HepG2 (cell line): ENCODE results near the gene CHMP1B.

Source experiments
- EZH2 ChIP-seq: conservative IDR thresholded peaks from 2 replicates; pipeline ENCODE4 v1.6.1; 2012; ENCODE audit warnings: mild to moderate bottlenecking, low read depth, low read length, moderate library complexity
- FOXK2 ChIP-seq: fragments of 450-650 bp; IDR thresholded peaks from 2 replicates; pipeline ENCODE4 v1.6.1; 2016
- FOXO1 ChIP-seq: sonication (generic); formaldehyde crosslinking; IDR thresholded peaks from 2 replicates; pipeline ENCODE4 v1.4.0; 2020; ENCODE audit warnings: missing genetic modification reagents
- JUND ChIP-seq: sonication (generic); formaldehyde crosslinking; IDR thresholded peaks from 2 replicates; pipeline ENCODE4 v1.8.0; 2022; ENCODE audit warnings: mild to moderate bottlenecking, missing genetic modification reagents
- NCOR1 ChIP-seq: fragments of 200-600 bp; sonication (generic); IDR thresholded peaks from 2 replicates; pipeline ENCODE4 v1.7.0; 2017; ENCODE audit warnings: antibody characterized with exemption, low read length, borderline replicate concordance
- RFXANK ChIP-seq: IDR thresholded peaks from 2 replicates; pipeline ENCODE4 v1.6.1; 2016
- TF ChIP-seq, protein P1 (sequence below): sonication (generic); formaldehyde crosslinking; IDR thresholded peaks from 2 replicates; pipeline ENCODE4 v1.4.0; 2020; ENCODE audit warnings: low read depth, missing genetic modification reagents
- TF ChIP-seq, protein P2 (sequence below): sonication (generic); formaldehyde crosslinking; IDR thresholded peaks from 2 replicates; pipeline ENCODE4 v1.8.0; 2022; ENCODE audit warnings: missing genetic modification reagents, mild to moderate bottlenecking, borderline replicate concordance
- TF ChIP-seq, protein P3 (sequence below): sonication (generic); formaldehyde crosslinking; conservative IDR thresholded peaks from 2 replicates; pipeline ENCODE4 v1.8.1; 2023; ENCODE audit warnings: missing genetic modification reagents

DNA sequence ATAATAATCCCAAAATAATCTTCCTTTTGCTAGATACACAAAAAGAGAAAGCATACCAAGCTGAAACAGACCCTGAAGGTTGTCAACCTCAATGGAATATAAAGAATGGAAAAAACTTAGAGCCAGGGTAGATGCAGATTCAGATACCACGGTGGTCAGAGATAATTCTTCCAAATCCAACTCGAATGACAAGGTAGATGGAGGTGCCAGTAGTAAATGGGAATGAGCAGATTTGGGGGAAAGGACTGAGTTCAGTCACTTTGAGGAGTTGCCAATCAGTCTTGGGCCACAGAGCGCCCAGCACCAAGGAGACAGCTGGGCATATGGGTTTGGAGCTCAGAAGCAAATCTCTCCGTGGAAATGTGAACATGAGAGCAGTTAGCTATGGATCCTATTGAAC, 3.4 kb upstream of the CHMP1B start:
- TF ChIP-seq EZH2 (no peak), JUND (CRISPR knock-in tag) (no peak), FOXO1 (no peak), NCOR1 (no peak), RFXANK (CRISPR knock-in tag) (no peak), FOXK2 (no peak)
- TF ChIP-seq, protein P1, sequence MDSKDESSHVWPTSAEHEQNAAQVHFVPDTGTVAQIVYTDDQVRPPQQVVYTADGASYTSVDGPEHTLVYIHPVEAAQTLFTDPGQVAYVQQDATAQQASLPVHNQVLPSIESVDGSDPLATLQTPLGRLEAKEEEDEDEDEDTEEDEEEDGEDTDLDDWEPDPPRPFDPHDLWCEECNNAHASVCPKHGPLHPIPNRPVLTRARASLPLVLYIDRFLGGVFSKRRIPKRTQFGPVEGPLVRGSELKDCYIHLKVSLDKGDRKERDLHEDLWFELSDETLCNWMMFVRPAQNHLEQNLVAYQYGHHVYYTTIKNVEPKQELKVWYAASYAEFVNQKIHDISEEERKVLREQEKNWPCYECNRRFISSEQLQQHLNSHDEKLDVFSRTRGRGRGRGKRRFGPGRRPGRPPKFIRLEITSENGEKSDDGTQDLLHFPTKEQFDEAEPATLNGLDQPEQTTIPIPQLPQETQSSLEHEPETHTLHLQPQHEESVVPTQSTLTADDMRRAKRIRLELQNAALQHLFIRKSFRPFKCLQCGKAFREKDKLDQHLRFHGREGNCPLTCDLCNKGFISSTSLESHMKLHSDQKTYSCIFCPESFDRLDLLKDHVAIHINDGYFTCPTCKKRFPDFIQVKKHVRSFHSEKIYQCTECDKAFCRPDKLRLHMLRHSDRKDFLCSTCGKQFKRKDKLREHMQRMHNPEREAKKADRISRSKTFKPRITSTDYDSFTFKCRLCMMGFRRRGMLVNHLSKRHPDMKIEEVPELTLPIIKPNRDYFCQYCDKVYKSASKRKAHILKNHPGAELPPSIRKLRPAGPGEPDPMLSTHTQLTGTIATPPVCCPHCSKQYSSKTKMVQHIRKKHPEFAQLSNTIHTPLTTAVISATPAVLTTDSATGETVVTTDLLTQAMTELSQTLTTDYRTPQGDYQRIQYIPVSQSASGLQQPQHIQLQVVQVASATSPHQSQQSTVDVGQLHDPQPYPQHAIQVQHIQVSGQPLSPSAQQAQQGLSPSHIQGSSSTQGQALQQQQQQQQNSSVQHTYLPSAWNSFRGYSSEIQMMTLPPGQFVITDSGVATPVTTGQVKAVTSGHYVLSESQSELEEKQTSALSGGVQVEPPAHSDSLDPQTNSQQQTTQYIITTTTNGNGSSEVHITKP (CRISPR knock-in tag): no peak
- TF ChIP-seq, protein P2, sequence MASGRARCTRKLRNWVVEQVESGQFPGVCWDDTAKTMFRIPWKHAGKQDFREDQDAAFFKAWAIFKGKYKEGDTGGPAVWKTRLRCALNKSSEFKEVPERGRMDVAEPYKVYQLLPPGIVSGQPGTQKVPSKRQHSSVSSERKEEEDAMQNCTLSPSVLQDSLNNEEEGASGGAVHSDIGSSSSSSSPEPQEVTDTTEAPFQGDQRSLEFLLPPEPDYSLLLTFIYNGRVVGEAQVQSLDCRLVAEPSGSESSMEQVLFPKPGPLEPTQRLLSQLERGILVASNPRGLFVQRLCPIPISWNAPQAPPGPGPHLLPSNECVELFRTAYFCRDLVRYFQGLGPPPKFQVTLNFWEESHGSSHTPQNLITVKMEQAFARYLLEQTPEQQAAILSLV (CRISPR knock-in tag): no peak
- TF ChIP-seq, protein P3, sequence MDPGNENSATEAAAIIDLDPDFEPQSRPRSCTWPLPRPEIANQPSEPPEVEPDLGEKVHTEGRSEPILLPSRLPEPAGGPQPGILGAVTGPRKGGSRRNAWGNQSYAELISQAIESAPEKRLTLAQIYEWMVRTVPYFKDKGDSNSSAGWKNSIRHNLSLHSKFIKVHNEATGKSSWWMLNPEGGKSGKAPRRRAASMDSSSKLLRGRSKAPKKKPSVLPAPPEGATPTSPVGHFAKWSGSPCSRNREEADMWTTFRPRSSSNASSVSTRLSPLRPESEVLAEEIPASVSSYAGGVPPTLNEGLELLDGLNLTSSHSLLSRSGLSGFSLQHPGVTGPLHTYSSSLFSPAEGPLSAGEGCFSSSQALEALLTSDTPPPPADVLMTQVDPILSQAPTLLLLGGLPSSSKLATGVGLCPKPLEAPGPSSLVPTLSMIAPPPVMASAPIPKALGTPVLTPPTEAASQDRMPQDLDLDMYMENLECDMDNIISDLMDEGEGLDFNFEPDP (CRISPR knock-in tag): no peak
